OCI-LY3 (cell line): ENCODE measurements around the gene ESRP2.

Source experiments
- H2AFZ ChIP-seq: fragments of 200-600, 300-600 bp; shearing (Covaris generic); 2 replicates; pipeline ENCODE4 v1.6.0; 2014; ENCODE audit warnings: antibody characterized with exemption, low read depth, low read length
- H3K27ac ChIP-seq: fragments of 200-600, 300-600 bp; sonication (generic); 2 replicates; pipeline ENCODE4 v1.5.1; 2014; ENCODE audit warnings: mild to moderate bottlenecking, low read length, moderate library complexity, mixed read lengths
- H3K27me3 ChIP-seq: fragments of 200-600, 300-600 bp; sonication (generic); 2 replicates; pipeline ENCODE4 v1.6.1; 2014; ENCODE audit warnings: low read depth, low read length, mixed read lengths
- H3K36me3 ChIP-seq: fragments of 200-600, 300-600 bp; sonication (generic); replicated peaks from 2 replicates; pipeline ENCODE3; 2014; ENCODE audit warnings: low read depth, low read length, mixed read lengths
- H3K4me1 ChIP-seq: fragments of 300-600, 200-600 bp; sonication (generic); 2 replicates; pipeline ENCODE4 v1.6.1; 2014; ENCODE audit warnings: low read length, mixed read lengths
- H3K4me2 ChIP-seq: fragments of 200-600, 300-600 bp; sonication (generic); 2 replicates; pipeline ENCODE4 v1.6.1; 2014; ENCODE audit warnings: low read length, mixed read lengths
- H3K4me3 ChIP-seq: fragments of 300-600, 200-600 bp; sonication (generic); 2 replicates; pipeline ENCODE4 v1.5.1; 2014; ENCODE audit warnings: antibody characterized with exemption, mild to moderate bottlenecking, low read length, moderate library complexity
- H3K79me2 ChIP-seq: fragments of 300-600, 200-600 bp; shearing (Covaris generic); 2 replicates; pipeline ENCODE4 v1.6.1; 2014; ENCODE audit warnings: mild to moderate bottlenecking, low read length, mixed read lengths
- H3K9ac ChIP-seq: fragments of 300-600, 200-600 bp; shearing (Covaris generic); 2 replicates; pipeline ENCODE4 v1.6.0; 2014; ENCODE audit warnings: mild to moderate bottlenecking, low read length, moderate library complexity
- H3K9me3 ChIP-seq: fragments of 200-600, 300-600 bp; shearing (Covaris generic); 2 replicates; pipeline ENCODE4 v1.6.1; 2014; ENCODE audit warnings: low read length, mixed read lengths; ENCODE audit not compliant: insufficient read depth
- H4K20me1 ChIP-seq: fragments of 200-600, 300-600 bp; sonication (generic); 2 replicates; pipeline ENCODE4 v1.6.1; 2016; ENCODE audit warnings: low read length, mixed read lengths; ENCODE audit not compliant: insufficient read depth
- EZH2phosphoT487 ChIP-seq: fragments of 200-600 bp; shearing (Covaris generic); IDR thresholded peaks from 2 replicates; pipeline ENCODE4 v1.6.1; 2018; ENCODE audit warnings: antibody characterized with exemption, mixed run types, low read depth
- TF ChIP-seq, protein P1 (sequence below): fragments of 200-600, 300-600 bp; sonication (generic); IDR thresholded peaks from 2 replicates; pipeline ENCODE4 v1.5.1; 2014; ENCODE audit warnings: antibody characterized with exemption, low read length, low read depth

Gene ESRP2

GRCh38 chr16:68267612-68268405 is 31.9 kb upstream of the ESRP2 start:
- TF ChIP-seq EZH2phosphoT487: no peak
- TF ChIP-seq, protein P1, sequence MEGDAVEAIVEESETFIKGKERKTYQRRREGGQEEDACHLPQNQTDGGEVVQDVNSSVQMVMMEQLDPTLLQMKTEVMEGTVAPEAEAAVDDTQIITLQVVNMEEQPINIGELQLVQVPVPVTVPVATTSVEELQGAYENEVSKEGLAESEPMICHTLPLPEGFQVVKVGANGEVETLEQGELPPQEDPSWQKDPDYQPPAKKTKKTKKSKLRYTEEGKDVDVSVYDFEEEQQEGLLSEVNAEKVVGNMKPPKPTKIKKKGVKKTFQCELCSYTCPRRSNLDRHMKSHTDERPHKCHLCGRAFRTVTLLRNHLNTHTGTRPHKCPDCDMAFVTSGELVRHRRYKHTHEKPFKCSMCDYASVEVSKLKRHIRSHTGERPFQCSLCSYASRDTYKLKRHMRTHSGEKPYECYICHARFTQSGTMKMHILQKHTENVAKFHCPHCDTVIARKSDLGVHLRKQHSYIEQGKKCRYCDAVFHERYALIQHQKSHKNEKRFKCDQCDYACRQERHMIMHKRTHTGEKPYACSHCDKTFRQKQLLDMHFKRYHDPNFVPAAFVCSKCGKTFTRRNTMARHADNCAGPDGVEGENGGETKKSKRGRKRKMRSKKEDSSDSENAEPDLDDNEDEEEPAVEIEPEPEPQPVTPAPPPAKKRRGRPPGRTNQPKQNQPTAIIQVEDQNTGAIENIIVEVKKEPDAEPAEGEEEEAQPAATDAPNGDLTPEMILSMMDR: no peak
- no peaks in the 10 kb centered on the region for H3K9me3 ChIP-seq
- H3K9ac ChIP-seq: no peak overlapping the region
- peaks cover 19% of the 10 kb centered on the region for H4K20me1 ChIP-seq
- no peak overlapping the region for H3K4me2 ChIP-seq
- H3K27ac ChIP-seq: no peak overlapping the region
- no peak overlapping the region for H3K4me3 ChIP-seq
- peaks cover 4% of the 10 kb centered on the region for H3K36me3 ChIP-seq
- H3K4me1 ChIP-seq: peaks cover 12% of the 10 kb centered on the region
- H2AFZ ChIP-seq: no peak overlapping the region
- no peaks in the 10 kb centered on the region for H3K27me3 ChIP-seq
- peaks cover 81% of the 10 kb centered on the region for H3K79me2 ChIP-seq

GRCh38 chr16:68265078-68265920 is 29.4 kb upstream of the ESRP2 start:
- Histone ChIP-seq H3K79me2 (peaks cover 63% of the 10 kb centered on the region), H3K4me2 (peak overlapping the region; percentile 87), H3K27ac (peak overlapping the region; percentile 52), H3K9ac (peak overlapping the region; percentile 84), H3K4me1 (peaks cover 10% of the 10 kb centered on the region; the same call in 1 of the 2 replicates), H3K36me3 (peaks cover 4% of the 10 kb centered on the region), H2AFZ (peak overlapping the region; percentile 83; the same call in 1 of the 2 replicates), H3K4me3 (peak overlapping the region; percentile 91), H3K9me3 (no peaks in the 10 kb centered on the region), H4K20me1 (peaks cover 11% of the 10 kb centered on the region), H3K27me3 (no peaks in the 10 kb centered on the region)
- TF ChIP-seq, protein P1: no peak

- Histone ChIP-seq H2AFZ (peak within 1 kb of the TSS; percentile 88), H3K27ac (peak within 1 kb of the TSS; percentile 59), H3K9ac (peak within 1 kb of the TSS; percentile 84), H3K4me2 (peak within 1 kb of the TSS; percentile 87), H3K79me2 (peaks cover 54% of the 10 kb centered on the region), H3K4me1 (peaks cover 10% of the 10 kb centered on the region; the same call in 1 of the 2 replicates), H3K36me3 (peaks cover 4% of the 10 kb centered on the region), H3K4me3 (peak within 1 kb of the TSS; percentile 91), H3K27me3 (no peaks in the 10 kb centered on the region), H4K20me1 (peaks cover 4% of the 10 kb centered on the region), H3K9me3 (no peaks in the 10 kb centered on the region)
- TF ChIP-seq EZH2phosphoT487: no peak
- TF ChIP-seq, protein P1: peak; percentile 74
Measured at GRCh38 chr16:68264128-68265077, 28.5 kb upstream of the ESRP2 start, which contains the start of gene SLC7A6. TSS of gene SLC7A6 (plus strand) at chr16:68264526. CDS start at chr16:68274727, 10,201 bp downstream.
